Prostate gland (tissue), 2 donors: Measurements from ENCODE around the gene CARD19. TPM values are rescaled to one million over a fixed set of nuclear protein-coding genes. Genes with fewer than 3 reads are reported as not detected.
A peak's percentile ranks its signal among the peaks of the same experiment; 100 is the strongest.

Experiments used
- DNase-seq: peaks from one replicate; pipeline ENCODE4 v3.0.0-alpha.2; 2019; ENCODE audit warnings: low spot score
- H3K27ac ChIP-seq, 2 donors: fragments of 200-600 bp; sonication (generic); 2 replicates each; pipeline ENCODE4 v1.5.1; 2017 to 2019
- H3K27me3 ChIP-seq: fragments of 200-600 bp; sonication (generic); replicated peaks from 2 replicates; pipeline ENCODE4 v1.5.1; 2019; ENCODE audit not compliant: insufficient read depth
- H3K36me3 ChIP-seq, 2 donors: fragments of 200-600 bp; sonication (generic); 1 replicate in 1 of 2; 2 replicates in 1 of 2; pipeline versions ENCODE4 v1.5.1 to v1.8.1; 2017 to 2019
- H3K4me1 ChIP-seq: fragments of 200-600 bp; sonication (generic); replicated peaks from 2 replicates; pipeline ENCODE4 v1.5.1; 2019
- H3K4me3 ChIP-seq, 2 donors: fragments of 200-600 bp; sonication (generic); 2 replicates each; pipeline ENCODE4 v1.5.1; 2017 to 2019
- H3K9me3 ChIP-seq: fragments of 200-600 bp; sonication (generic); 2 replicates; pipeline ENCODE4 v1.5.1; 2017
- POLR2A ChIP-seq: fragments of 450-650 bp; IDR thresholded peaks from one replicate; pipeline ENCODE4 v1.6.1; 2016; ENCODE audit warnings: antibody characterized with exemption, mild to moderate bottlenecking
- POLR2AphosphoS5 ChIP-seq: sonication (generic); formaldehyde crosslinking; IDR thresholded peaks from one replicate; pipeline ENCODE4 v1.6.1; 2017; ENCODE audit warnings: antibody characterized with exemption
- WGBS: methylation state at CpG from one replicate; pipeline ENCODE4 v1.1.5; 2018; 5-methylcytosine and 5-hydroxymethylcytosine counted together
- intact Hi-C: fragments of 100-400 bp; cut with DNase I; formaldehyde crosslinking; loops from one replicate; pipeline ENCODE4 v1.14.2; 2022
- total RNA-seq, 2 donors: library from RNA; depleted of rRNA; stranded (reverse); fragments of >200 nt; gene quantifications; one replicate each; pipeline ENCODE4 v1.1.0, GENCODE V29; 2016
- TF ChIP-seq, protein P1 (sequence below), 4 experiments: fragments of 200-600 bp in 2 of 4; fragments of 450-650 bp in 2 of 4; sonication (generic) in 2 of 4; IDR thresholded peaks; 1 replicate in 3 of 4; 2 replicates in 1 of 4; pipeline ENCODE4 v1.5.1; 2016 to 2019; ENCODE audit warnings: antibody characterized with exemption in 4 of 4, mild to moderate bottlenecking in 2 of 4, moderate library complexity in 2 of 4

CARD19 gene
- total RNA-seq, 2 donors from 2014 or later, result 41.9 to 111 TPM

DNA sequence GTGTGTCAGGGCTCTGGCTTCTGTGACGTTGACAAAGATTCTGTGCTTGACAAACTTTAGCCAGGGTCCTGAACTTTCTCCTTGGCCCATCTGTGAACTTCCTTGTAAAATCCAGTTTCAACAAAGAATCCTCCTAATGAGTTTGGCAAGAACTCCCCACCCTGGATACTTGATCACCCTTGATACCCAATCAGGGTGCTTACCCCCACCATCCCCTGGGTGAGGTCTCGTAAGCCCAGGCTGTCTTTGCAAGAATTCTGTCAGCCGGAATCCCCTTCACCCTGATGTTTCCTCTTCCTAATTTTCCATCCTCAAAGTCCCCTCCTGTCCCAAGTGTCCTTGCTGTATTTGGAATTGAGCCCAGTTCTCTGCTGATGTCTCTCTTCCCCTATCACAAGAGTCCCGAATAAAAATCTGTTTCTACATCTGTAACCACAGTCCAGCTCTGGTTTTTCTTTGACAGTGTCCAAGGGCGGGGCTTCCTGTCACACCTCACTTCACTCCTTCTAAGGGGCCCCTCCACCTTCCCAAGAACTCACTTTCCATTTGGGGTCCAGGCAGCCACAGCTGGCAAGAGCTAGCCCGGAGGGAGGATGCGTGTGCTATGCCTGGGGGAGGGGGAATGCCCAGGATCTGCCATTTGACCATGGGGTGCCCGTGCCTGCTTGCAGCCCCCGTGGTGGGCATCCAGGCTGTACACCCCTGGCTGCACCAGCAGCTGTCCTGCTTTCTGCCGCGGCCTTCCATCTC lies 2.7 kb upstream of the CARD19 start:
- 24% methylated on average over 11 of the region's 11 CpGs for WGBS

DNA sequence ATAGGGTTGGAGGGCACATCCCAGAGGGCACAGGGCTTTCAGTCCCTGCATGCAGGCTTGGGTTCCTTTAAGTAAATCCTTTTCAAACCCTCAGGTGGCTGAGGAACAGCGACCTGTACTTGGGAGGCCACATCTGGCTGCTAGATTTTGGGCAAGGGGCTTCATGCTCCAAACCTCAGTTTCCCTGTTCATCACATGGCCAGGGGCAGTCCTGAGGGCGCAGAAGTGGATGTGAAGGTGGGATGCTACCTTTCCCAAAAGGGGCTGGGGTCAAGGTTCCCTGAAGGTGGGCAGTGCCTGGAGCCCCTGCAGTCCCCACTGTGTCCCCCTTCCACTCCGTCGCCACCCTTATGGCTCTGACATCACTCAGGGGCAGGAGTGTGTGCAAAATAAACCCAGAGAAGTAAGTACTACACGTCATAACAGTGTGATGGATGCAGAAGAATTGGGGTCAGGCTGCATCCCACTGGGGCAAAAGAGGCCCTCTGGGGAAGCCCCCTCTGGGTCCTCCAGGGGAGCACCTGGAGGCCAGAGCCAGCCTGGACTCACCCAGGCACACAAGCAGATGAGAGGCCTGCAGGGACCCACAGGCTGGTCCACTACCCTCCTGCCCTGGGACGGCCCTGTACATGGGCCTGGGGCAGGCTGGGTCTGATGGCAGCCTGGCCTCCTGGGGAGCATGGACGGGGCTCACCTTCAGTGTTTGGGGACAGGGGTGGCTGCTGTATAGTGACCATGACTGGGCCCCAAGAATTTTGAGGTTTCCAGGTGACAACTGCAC lies 1.9 kb upstream of the CARD19 start:
- Histone ChIP-seq H3K36me3 (no peaks in the 10 kb centered on the region), H3K27ac (peak overlapping the region; percentile 12 to 93), H3K4me1 (peaks cover 11% of the 10 kb centered on the region), H3K27me3 (no peaks in the 10 kb centered on the region), H3K9me3 (no peaks in the 10 kb centered on the region), H3K4me3 (no peak overlapping the region)
- intact Hi-C loops, result loop anchor here (10.0 kb wide), 2 partner anchors 89 to 471 kb away; no protein-coding TSS in a partner anchor
- TF ChIP-seq, protein P1, sequence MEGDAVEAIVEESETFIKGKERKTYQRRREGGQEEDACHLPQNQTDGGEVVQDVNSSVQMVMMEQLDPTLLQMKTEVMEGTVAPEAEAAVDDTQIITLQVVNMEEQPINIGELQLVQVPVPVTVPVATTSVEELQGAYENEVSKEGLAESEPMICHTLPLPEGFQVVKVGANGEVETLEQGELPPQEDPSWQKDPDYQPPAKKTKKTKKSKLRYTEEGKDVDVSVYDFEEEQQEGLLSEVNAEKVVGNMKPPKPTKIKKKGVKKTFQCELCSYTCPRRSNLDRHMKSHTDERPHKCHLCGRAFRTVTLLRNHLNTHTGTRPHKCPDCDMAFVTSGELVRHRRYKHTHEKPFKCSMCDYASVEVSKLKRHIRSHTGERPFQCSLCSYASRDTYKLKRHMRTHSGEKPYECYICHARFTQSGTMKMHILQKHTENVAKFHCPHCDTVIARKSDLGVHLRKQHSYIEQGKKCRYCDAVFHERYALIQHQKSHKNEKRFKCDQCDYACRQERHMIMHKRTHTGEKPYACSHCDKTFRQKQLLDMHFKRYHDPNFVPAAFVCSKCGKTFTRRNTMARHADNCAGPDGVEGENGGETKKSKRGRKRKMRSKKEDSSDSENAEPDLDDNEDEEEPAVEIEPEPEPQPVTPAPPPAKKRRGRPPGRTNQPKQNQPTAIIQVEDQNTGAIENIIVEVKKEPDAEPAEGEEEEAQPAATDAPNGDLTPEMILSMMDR (IDR thresholded peaks at IDR 0.05), result no peak
- TF ChIP-seq POLR2A (no peak), POLR2AphosphoS5 (no peak)
- WGBS, result 61% methylated on average over 5 of the region's 7 CpGs
- no peak for DNase-seq

More for the DNA sequence above, 2.7 kb upstream of the CARD19 start:
- Histone ChIP-seq H3K4me3 (no peak overlapping the region), H3K9me3 (no peaks in the 10 kb centered on the region), H3K27ac (peak overlapping the region in 1 of 2 donors; percentile 8), H3K36me3 (no peaks in the 10 kb centered on the region), H3K27me3 (no peaks in the 10 kb centered on the region), H3K4me1 (peaks cover 8% of the 10 kb centered on the region)
- intact Hi-C loops, result loop anchor here (10.0 kb wide), 2 partner anchors 89 to 471 kb away; no protein-coding TSS in a partner anchor
- TF ChIP-seq, protein P1 (IDR thresholded peaks at IDR 0.05), result no peak
- TF ChIP-seq POLR2A (no peak), POLR2AphosphoS5 (no peak)
- DNase-seq, result no peak

DNA sequence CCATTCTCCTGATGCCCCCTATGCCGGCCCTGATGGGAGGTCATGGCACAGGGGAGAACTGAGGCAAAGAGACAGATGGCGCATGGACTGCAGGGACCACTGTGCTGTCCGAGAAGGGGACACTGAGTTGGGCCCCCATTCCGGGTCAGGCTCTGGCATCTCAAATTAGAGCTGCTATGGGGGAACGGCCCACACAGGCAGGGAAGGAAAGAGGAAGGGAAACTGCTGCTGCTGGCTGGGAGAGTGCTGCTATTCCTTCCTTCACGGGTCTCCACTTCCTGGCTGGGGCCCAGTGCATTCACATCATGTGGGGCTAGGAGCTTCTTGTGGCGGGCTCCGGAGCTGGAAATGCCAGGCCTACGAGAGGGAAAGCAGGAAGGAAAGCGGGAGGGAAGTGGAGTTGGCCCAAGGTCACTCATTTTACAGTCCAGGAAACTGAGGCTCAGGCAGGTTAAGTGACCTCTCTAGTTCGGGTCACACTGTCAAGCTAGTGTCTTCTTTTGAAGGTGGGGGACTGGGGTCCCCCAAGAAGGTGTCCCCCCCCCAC lies 1.3 kb upstream of the CARD19 start:
- no peak for TF ChIP-seq POLR2A
- TF ChIP-seq POLR2AphosphoS5, result no peak
- TF ChIP-seq, protein P1 (IDR thresholded peaks at IDR 0.05), result no peak
- intact Hi-C loops, result loop anchor here (5.0 to 10.0 kb wide), 3 partner anchors 38 to 470 kb away; partner anchors contain the start of gene NINJ1
- H3K27me3 ChIP-seq, result no peaks in the 10 kb centered on the region
- peaks cover 11% of the 10 kb centered on the region for H3K4me1 ChIP-seq
- H3K27ac ChIP-seq, result peak overlapping the region; percentile 93 to 95
- no peaks in the 10 kb centered on the region for H3K9me3 ChIP-seq
- no peak for DNase-seq
- peak overlapping the region; percentile 39 to 45 for H3K4me3 ChIP-seq
- no peaks in the 10 kb centered on the region for H3K36me3 ChIP-seq
- 55% methylated on average over 11 of the region's 11 CpGs for WGBS

DNA sequence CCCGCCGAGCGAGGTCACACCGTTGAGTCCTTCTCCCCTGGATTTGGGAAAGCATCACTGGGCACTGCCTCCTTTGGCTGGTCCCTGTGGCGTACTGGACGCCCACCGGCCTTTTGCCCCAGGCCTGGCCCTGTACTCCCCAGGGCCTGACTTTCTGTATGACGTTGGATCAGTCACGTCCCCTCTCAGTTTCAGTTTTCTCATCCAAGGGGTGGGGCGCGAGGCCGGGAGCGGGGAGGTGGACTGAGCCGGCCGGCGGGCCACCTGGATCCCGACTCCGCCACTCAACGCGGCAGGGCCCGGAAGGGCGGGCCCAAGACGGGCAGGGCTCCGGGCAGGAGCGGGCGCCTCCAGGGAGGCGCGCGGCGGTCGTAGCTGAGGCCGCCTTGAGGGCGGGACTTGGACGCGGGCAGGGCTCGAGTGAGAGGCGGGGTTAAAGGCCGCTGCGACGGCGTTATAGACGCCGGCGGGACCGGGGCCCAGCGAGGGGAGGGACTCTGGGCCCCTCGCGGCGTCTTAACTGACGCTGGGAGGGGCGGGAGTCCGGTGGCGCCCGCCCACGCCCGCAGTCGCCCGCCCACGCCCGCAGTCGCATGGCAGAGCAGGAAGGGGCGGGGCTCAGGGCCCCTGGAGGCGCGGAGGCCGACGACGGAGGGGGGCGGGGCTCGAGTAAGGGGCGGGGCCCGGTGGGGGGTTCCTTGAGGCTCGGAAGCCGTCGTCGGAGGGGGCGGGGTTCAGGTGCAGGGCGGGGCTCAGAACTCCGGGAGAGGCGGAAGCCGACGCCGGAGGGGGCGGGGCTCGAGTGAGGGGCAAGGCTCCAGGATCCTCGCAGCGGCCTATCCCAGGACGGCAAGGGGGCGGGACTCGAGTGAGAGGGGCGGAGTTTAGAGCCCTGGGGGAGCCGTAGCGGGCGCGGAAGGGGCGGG lies 549 bp upstream of the CARD19 start:
- intact Hi-C loops, result loop anchor here (5.0 to 10.0 kb wide), 3 partner anchors 37 to 469 kb away; partner anchors contain the start of gene NINJ1
- H3K4me1 ChIP-seq, result peaks cover 11% of the 10 kb centered on the region
- peak; percentile 76 for TF ChIP-seq POLR2A
- TF ChIP-seq, protein P1 (IDR thresholded peaks at IDR 0.05), result peak in 2 of 4 experiments; percentile 14 to 21
- TF ChIP-seq POLR2AphosphoS5, result peak; percentile 53
- 10% methylated on average over 58 of the region's 95 CpGs for WGBS
- DNase-seq, result peak; percentile 100
- no peaks in the 10 kb centered on the region for H3K36me3 ChIP-seq
- H3K9me3 ChIP-seq, result no peaks in the 10 kb centered on the region
- peak overlapping the region; percentile 98 to 99 for H3K4me3 ChIP-seq
- no peaks in the 10 kb centered on the region for H3K27me3 ChIP-seq
- peak overlapping the region; percentile 94 to 95 for H3K27ac ChIP-seq
